NCI-H446 treated with DMSO at 0.1 percent for 48 hours (cell line): Measurements from ENCODE around the gene KCNAB2.
A peak's percentile ranks its signal among the peaks of the same experiment; 100 is the strongest.

Experiments used
- DNase-seq: peaks from one replicate; lab custom pipeline; 2025; lab: John Stamatoyannopoulos, UW

KCNAB2 gene

GRCh38 chr1:6033124-6033523 is 12.6 kb upstream of the KCNAB2 start:
- DNase-seq, result no peak

- DNase-seq, result no peak
Measured at GRCh38 chr1:6033986-6034749, 11.5 kb upstream of the KCNAB2 start.

GRCh38 chr1:6034750-6035096 is 11.0 kb upstream of the KCNAB2 start:
- DNase-seq, result no peak

- DNase-seq, result no peak
Measured at GRCh38 chr1:6035303-6035702, 10.4 kb upstream of the KCNAB2 start.

GRCh38 chr1:6035719-6036118 is 10.0 kb upstream of the KCNAB2 start:
- no peak for DNase-seq

GRCh38 chr1:6037338-6037762 is 8.3 kb upstream of the KCNAB2 start:
- DNase-seq, result no peak

- DNase-seq, result no peak
Measured at GRCh38 chr1:6038603-6039002, 7.1 kb upstream of the KCNAB2 start.

- no peak for DNase-seq
Measured at GRCh38 chr1:6039031-6039430, 6.7 kb upstream of the KCNAB2 start.

GRCh38 chr1:6040444-6040843 is 5.2 kb upstream of the KCNAB2 start:
- DNase-seq, result no peak

GRCh38 chr1:6040861-6041415 is 4.8 kb upstream of the KCNAB2 start:
- no peak for DNase-seq

GRCh38 chr1:6041432-6042062 is 4.1 kb upstream of the KCNAB2 start:
- no peak for DNase-seq

- no peak for DNase-seq
Measured at GRCh38 chr1:6043561-6043960, 2.1 kb upstream of the KCNAB2 start.

GRCh38 chr1:6044481-6045109 is 1.1 kb upstream of the KCNAB2 start:
- DNase-seq, result no peak

- no peak for DNase-seq
Measured at GRCh38 chr1:6045110-6045502, 582 bp upstream of the KCNAB2 start.

- no peak for DNase-seq
Measured at GRCh38 chr1:6046279-6046678, 591 bp downstream of the KCNAB2 start.

GRCh38 chr1:6048179-6048867 is 2.6 kb downstream of the KCNAB2 start:
- no peak for DNase-seq

GRCh38 chr1:6049419-6049818 is 3.7 kb downstream of the KCNAB2 start:
- no peak for DNase-seq

GRCh38 chr1:6051423-6051822 is 5.7 kb downstream of the KCNAB2 start:
- no peak for DNase-seq

- DNase-seq, result peak; percentile 45
Measured at GRCh38 chr1:6052543-6053205, 7.0 kb downstream of the KCNAB2 start.

- no peak for DNase-seq
Measured at GRCh38 chr1:6053206-6053546, 7.5 kb downstream of the KCNAB2 start.

- DNase-seq, result no peak
Measured at GRCh38 chr1:6054596-6054995, 8.9 kb downstream of the KCNAB2 start.

GRCh38 chr1:6056572-6056948 is 10.9 kb downstream of the KCNAB2 start:
- no peak for DNase-seq
